Psoas muscle (tissue), 8 donors: Measurements from ENCODE around the gene SPIRE2. TPM values are rescaled to one million over a fixed set of nuclear protein-coding genes. Genes with fewer than 3 reads are reported as not detected.

Experiments used
- ATAC-seq, 4 donors: fragments of 200-7000 bp; cut with Tn5 transposase; one replicate each; pipeline ENCODE4 v1.9.1; 2020; ENCODE audit warnings: moderate library complexity in 3 of 4, mild to moderate bottlenecking in 2 of 4
- DNase-seq, 2 donors: peaks; one replicate each; pipeline ENCODE4 v3.0.0-alpha.2; 2020
- H3K27ac ChIP-seq: fragments of 200-600 bp; one replicate; pipeline ENCODE4 v1.8.0; 2022
- H3K27me3 ChIP-seq, 3 donors: fragments of 200-600 bp in 1 of 3; one replicate each; pipeline versions ENCODE4 v1.6.1 to v1.8.0; 2013 to 2022; ENCODE audit warnings: low read length in 2 of 3, mild to moderate bottlenecking in 2 of 3, moderate library complexity in 1 of 3; ENCODE audit not compliant: insufficient read depth in 3 of 3
- H3K36me3 ChIP-seq, 2 donors: fragments of 200-600 bp in 1 of 2; one replicate each; pipeline versions ENCODE4 v1.6.1 to v1.8.0; 2013 to 2022; ENCODE audit warnings: low read depth in 1 of 2, mild to moderate bottlenecking in 1 of 2, moderate library complexity in 1 of 2; ENCODE audit not compliant: insufficient read depth in 1 of 2
- H3K4me1 ChIP-seq: fragments of 200-600 bp; one replicate; pipeline ENCODE4 v1.8.0; 2022
- H3K4me3 ChIP-seq: fragments of 200-600 bp; one replicate; pipeline ENCODE4 v1.8.0; 2022; ENCODE audit warnings: mild to moderate bottlenecking
- H3K9me3 ChIP-seq: fragments of 200-600 bp; one replicate; pipeline ENCODE4 v1.8.0; 2022
- CTCF ChIP-seq: fragments of 200-600 bp; IDR thresholded peaks from one replicate; pipeline ENCODE4 v1.8.0; 2022; ENCODE audit warnings: antibody characterized with exemption
- WGBS, 3 donors: extraction: QIAGEN DNeasy Blood & Tissue Kit; methylation state at CpG; one replicate each; pipeline versions ENCODE4 v1.1.6 to v1.1.7; 2013; 5-methylcytosine and 5-hydroxymethylcytosine counted together
- intact Hi-C, 2 donors: fragments of 100-400 bp; cut with DNase I; formaldehyde crosslinking; loops; one replicate each; pipeline versions ENCODE4 v1.11.0 to v1.14.2; 2022
- polyA plus RNA-seq, 3 donors: library from polyadenylated mRNA; stranded (reverse); fragments of 200-250 nt; gene quantifications; one replicate each; pipeline ENCODE4 v1.2.3, GENCODE V29; 2013
- total RNA-seq, 4 donors: library from RNA; stranded (reverse); fragmentation: NEBNext Ultra II Directional in 2 of 4; extraction: Animal tissue kit (Norgen Biotek cat#: 25700) in 2 of 4; gene quantifications; one replicate each; pipeline versions ENCODE4 v1.2.1 to v1.2.4, GENCODE V29; 2021 to 2023
- donor health status: healthy with polysubstance abuse.
- donor health status: DM: no; HTN: no; CAD: no; lungs with moderate emphysema.
- donor health status: Bipolar disorder and iron deficiency.
- donor health status: healthy.
- donor health status: DM: yes; HTN: yes; CAD: no.
- donor health status: DM: no; HTN: no; CAD: no.
- donor health status: DM: no; HTN: no; CAD: no.
- donor health status: DM: yes; HTN: yes; CAD: no.

The SPIRE2 gene
- total and polyA plus RNA-seq, 7 donors: 0.14 to 0.48 (median 0.25) TPM; not detected in 1

- Histone ChIP-seq H3K9me3 (no peaks in the 10 kb centered on the region), H3K4me1 (no peaks in the 10 kb centered on the region), H3K36me3 (no peaks in the 10 kb centered on the region), H3K27me3 (no peaks in the 10 kb centered on the region), H3K4me3 (no peak overlapping the region), H3K27ac (no peak overlapping the region)
- intact Hi-C loops: no loop called here
- ATAC-seq (no peak), DNase-seq (no peak)
- no peak for TF ChIP-seq CTCF
- WGBS, 3 donors: 90 to 93% (median 93%) methylated on average over 18 of the region's 18 CpGs
Measured at GRCh38 chr16:89796104-89796503, 32.2 kb upstream of the SPIRE2 start.

- H3K4me3 ChIP-seq: no peak overlapping the region
- ATAC-seq (no peak), DNase-seq (no peak)
- no peaks in the 10 kb centered on the region for H3K27me3 ChIP-seq
- no peak overlapping the region for H3K27ac ChIP-seq
- H3K4me1 ChIP-seq: no peaks in the 10 kb centered on the region
- intact Hi-C loops: no loop called here
- no peak for TF ChIP-seq CTCF
- WGBS, 3 donors: 93 to 95% (median 94%) methylated on average over 5 of the region's 5 CpGs
- no peaks in the 10 kb centered on the region for H3K36me3 ChIP-seq
- H3K9me3 ChIP-seq: no peaks in the 10 kb centered on the region
Measured at GRCh38 chr16:89798126-89798525, 30.1 kb upstream of the SPIRE2 start.

DNA sequence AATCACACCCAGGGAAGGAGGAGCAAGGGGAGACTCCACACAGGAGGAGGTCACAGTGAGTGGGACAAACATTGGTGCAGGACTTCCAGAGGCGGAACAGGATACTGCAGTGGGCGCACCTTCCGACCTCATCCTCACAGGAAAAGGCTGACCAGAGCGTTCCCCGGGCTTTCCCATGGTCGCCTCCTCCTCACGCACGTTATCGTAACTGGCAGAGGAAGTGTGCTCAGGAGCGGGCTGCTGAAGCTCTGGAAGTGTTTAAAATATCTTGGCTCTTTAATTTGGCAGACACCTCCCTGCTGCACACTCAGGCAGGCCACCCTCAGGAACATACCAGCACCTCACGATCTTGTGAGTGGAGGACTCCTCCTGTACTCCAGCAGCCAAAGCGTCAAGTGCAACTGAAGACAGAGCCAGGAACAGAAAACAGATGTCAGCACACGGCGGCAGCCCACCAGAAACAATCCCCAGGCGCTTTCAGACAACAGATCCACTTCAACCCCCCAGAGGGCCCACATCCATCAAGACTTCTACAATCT lies 29.4 kb upstream of the SPIRE2 start:
- no peak for ATAC-seq
- Histone ChIP-seq H3K4me1 (no peaks in the 10 kb centered on the region), H3K9me3 (no peaks in the 10 kb centered on the region), H3K27me3 (no peaks in the 10 kb centered on the region), H3K27ac (no peak overlapping the region), H3K4me3 (no peak overlapping the region), H3K36me3 (no peaks in the 10 kb centered on the region)
- intact Hi-C loops: no loop called here
- DNase-seq: no peak
- 79 to 87% (median 80%) methylated on average over 15 of the region's 15 CpGs for WGBS, 3 donors
- no peak for TF ChIP-seq CTCF

DNA sequence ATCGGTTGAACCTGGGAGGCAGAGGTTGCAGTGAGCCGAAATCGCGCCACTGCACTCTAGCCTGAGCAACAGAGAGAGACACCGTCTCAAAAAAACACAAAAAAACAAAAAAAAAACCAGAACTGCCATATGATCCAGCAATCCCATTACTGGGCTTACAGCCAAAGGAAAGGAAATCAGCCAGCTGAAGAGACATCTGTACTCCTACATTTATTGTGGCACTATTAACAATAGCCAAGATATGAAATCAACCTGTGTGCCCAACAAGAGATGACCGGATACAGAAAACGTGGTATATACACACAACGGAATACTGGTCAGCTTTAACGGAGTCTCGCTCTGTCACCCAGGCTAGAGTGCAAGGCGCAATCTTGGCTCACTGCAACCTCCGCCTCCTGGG lies 26.5 kb upstream of the SPIRE2 start:
- Histone ChIP-seq H3K9me3 (no peaks in the 10 kb centered on the region), H3K36me3 (no peaks in the 10 kb centered on the region), H3K27ac (no peak overlapping the region), H3K27me3 (no peaks in the 10 kb centered on the region), H3K4me1 (no peaks in the 10 kb centered on the region), H3K4me3 (no peak overlapping the region)
- no peak for DNase-seq
- no peak for TF ChIP-seq CTCF
- ATAC-seq: no peak
- 75 to 79% (median 75%) methylated on average over 12 of the region's 12 CpGs for WGBS, 3 donors
- intact Hi-C loops: no loop called here
